DMS53 treated with DMSO at 0.1 percent for 48 hours (cell line): Measurements from ENCODE around the gene MCM9.
A peak's percentile ranks its signal among the peaks of the same experiment; 100 is the strongest.

Experiments used
- DNase-seq: peaks from one replicate; lab custom pipeline; 2025; ENCODE audit not compliant: unreplicated experiment; lab: John Stamatoyannopoulos, UW

The MCM9 gene

DNA sequence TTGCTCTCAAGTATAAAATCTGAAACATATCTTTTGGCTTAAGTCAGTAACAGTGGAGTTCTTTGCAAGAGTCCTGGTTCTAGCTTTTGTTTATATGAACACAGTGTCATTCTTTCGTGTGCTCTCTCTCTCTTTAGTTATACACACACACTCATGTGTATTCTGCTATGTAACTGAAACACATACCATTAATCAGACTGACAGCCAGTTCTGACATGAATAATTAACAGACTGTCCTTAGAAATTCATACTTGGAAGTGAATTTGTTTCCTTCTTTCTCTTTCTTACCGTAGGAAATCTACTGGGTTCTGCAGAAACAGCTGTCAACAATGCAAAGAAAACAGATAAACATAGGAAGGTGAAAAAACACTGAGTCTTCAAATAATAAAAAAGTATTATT, 2.5 kb downstream of the MCM9 start:
- DNase-seq: peak; percentile 4

DNA sequence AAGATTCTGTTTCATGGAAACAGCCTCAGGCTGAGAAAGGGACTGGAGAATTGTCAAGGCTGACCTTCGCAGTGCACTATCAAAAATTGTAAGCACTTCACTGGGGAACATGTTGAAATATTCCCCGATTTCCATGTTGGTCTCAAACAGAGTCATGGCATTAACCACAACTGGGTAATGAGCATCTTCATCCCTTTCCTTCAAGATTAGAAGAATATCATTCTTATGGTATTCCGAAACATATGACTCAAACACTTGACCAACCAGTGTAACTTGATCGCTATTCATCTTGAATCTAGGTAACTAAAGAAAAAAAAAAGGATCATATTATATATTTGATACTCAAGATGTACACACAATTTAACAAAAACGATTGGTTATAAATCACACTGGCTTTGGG, 3.5 kb downstream of the MCM9 start:
- DNase-seq: no peak

DNA sequence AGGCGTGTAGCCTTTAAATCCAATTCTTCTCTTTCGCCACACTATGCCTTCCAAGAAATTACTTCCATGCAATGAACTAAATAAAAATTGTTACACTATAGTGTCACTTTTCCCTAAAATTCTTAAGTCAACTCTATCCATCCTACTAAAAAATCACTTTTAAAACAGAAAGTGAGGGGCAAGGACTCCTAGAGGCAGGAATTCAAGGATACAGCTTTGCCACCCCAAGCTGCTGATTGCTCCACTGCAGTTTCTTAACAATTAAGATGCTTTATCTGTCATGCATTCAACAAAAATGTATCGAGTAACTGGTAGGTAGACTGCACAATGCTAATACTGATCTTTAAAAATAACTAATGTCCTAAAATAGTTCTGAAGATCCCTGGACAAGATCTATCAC, 4.3 kb downstream of the MCM9 start:
- DNase-seq: no peak

DNA sequence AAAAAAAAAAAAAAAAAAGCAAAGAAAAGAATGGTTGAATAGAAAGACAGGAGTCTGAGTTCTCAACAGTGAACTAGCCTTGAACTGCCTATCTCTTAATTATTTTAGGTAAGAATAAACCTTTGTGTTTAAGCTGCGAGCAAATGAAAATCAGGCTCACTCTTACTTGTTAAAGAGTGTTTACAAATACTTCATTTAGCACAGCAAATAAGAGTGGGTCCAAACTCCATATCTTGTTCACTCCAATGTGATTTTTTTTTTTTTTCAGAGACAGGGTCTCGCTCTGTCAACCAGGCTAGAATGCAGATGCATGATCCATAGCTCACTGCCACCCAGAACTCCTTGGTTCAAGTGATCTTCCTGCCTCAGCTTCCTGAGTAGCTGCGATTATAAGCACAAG, 11.9 kb downstream of the MCM9 start:
- DNase-seq: no peak

DNA sequence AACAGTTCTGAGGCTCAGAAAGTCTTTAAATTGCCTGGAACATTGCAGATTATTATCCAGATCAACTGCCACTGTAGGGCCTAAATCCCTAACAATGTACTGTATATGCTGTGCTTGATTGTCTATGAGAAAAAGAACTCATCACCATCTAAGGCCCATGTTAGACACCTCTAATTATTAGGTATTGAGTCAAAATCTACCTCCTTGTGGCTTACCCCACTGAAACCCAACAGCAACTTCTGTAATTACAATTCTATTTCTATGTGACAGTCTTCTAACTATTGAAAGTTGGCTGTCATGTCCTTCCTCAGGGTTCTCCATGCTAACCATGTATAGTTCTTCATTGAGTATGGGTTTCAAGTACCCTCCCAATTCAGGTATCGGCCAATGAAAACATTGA, 13.9 kb downstream of the MCM9 start:
- DNase-seq: no peak

DNA sequence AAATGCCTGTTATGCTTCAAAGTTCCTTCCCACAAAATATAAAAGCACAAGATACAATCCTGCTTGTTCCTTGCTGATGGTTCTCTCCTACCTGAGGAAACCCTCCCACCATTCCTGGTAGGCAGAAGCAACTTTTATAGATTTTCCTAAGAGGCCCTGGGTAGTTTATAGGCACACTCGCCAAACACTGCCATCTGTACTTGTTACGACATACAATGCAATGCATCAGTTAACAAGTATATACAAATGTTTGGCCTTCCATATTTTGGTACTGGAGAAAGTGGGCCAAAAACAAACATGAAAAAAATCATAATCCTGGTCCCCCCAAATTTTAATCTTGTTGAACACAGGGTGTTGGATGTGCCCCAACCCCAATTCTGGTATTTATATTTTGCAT, 16.6 kb downstream of the MCM9 start:
- no peak for DNase-seq

DNA sequence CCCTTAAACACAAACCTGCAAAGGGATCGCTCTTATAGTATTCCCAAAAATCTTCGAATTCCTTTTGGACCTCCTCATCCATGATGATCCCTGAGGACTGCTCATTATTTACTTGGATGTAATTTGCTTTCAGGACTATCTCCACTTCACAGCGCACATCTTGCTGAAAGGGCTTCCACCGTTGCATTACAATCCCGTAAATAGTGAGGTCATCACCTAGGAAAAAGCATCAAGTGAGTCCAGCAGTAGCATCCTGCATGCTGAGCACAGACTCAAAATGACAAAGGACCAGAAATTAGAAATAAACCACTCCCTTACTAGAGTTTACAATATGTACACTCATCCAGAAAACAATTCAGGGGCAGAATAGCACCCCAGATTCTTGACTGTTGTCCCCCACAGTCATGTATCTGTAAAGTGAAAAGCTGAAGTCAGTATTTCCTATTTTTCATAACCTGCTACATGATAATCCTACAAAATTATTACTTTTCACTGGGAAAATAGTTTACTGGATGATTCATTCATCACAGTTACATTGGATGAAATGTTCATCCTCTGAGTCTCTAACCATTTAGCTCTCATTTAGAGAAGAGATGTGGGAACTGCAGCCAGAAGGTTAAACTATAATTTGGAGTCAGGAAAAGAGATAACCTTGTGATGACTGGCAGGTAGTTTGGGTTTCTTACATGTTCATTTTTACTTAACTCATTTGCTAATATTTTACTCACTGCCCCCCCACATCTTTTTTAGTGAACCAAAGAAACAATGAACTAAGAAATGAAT, 17.2 kb downstream of the MCM9 start:
- no peak for DNase-seq

DNA sequence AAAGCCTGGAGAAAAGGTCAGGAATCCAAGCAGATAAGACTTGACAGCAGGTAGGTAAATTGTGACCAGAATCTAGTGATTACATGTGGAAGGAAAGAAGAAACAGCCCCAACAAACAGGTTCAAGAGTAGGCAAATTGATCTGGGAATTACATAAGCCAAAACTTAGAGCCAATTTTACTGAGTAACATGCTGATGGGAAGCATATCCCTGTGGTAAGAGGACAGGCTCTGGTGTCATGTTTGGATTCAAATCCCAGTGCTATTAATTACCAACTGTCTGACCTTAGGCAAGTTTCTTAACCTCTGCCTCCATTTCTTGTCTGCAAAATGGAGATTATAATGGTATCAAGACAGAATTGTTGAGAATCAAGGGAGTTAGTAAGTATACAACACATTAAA, 20.4 kb downstream of the MCM9 start:
- DNase-seq: no peak

DNA sequence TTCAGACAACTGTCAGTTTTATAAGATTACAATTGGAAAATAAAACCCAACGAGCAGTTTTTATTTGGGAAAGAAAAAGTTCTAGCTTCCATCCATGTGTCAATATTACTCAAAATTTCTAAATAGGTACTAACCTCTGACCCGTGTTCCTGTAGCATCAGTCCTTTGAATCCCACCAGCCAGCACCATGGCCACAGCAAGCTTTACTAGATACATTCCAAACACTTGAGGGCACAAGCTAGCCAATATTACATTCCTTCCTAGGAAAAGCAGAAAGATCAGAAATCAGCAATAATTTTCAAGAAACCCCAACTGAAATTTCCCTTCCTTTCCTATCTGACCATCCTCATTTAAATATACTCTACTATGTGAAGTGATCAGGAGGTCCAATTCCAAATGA, 21.8 kb downstream of the MCM9 start:
- DNase-seq: no peak

DNA sequence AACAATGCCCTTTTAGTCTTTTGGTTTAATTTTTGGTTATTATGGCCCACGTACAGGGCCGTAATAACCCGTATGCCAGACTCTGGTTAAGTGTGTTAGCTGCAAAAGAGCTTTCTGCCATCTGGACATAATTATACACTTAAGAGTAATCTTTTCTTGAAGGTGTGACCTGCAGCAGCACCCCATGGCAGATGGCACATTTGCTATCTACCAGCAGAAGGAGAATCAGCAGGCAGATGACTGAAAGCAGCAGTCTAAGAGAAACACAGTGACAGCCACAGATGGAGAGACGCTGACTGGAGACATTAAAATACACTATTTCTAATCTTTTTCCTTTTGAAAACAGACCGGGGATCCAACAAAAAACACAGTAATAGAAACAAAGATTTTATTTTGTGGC, 22.3 kb downstream of the MCM9 start:
- DNase-seq: no peak

DNA sequence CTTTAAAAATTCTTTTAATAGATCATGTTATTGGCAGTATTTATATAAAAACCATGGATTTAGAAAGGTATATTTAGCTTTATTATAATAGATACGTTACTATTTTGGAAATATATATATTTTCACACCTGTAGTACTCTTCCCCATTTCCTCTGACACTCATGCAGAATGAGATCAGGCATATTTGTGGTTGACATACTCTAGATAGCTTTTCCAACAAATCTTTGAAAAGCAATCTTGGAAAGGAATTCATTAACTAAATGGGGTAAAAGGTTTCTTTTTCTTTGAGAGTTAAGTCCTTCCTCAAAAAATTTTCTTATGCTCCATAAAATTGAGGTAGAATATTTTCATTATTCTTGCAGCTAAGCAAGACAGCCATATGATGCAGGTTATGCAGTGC, 26.5 kb downstream of the MCM9 start:
- no peak for DNase-seq

DNA sequence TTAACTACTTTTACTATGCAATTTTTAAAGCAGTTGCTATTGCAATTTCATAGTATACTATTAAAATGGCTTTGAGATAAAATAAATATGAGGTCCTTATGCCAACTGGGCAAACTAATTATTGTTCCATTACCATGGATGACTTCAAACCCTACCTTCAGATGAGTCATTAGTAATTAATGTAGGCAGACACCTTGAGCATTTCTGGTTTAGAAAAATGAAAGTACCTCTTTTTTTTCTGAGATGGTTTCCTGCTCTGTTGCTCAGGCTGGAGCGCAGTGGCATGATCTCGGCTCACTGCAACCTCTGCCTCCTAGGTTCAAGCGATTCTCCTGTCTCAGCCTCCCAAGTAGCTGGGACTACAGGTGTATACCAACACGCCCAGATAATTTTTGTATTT, 29.1 kb downstream of the MCM9 start:
- no peak for DNase-seq

DNA sequence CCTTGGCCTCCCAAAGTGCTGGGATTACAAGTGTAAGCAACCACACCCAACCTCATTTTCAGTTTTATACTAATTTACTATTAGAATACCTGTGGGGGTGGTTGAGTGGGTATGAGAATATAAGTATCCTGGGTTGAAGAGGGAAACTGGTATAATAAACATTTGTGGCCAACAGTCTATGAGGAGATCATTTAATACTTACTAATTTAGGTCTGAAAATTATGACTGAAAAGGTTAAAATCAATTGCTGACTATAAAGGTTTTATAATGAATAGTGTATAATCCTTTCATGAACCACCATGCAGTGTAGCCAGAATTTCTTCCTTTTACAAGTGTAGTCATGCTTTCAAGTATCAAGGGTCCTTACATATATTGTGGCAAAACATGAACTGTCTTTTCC, 29.9 kb downstream of the MCM9 start:
- no peak for DNase-seq

DNA sequence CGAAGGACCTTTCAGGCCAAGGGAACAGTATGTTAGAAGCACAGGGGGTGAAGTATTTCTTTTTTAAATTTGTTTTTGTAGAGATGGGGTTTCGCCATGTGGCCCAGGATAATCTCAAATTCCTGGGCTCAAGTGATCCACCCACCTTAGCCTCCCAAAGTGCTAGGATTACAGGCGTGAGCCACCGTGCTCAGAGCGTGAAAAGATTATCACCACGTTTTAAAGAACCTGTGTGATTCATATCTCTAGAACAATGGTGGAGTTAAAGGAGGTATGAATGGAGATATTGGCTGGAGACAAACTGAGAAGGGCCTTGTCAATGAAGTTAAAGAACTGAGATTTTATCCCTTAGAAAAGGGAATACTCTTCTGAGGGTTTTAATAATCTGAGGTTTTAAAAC, 31.3 kb downstream of the MCM9 start:
- DNase-seq: no peak

DNA sequence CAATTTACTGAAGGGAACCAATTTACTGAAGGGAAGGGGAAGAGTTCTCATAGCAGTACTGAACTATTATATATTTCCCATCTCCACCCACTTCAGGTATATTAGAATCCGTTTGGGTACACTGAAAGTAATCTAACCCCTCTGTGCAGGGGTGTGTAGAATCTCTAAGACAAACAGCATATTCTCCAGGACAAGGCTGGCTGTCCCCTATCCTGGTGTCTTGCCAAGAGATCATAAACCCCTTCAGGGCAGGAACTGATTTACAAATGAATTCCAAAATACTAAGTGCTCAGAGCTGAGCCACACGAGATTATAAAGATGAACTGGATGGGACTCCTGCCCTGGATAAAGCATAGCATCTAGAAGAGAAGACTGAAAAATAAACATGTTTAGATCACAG, 31.8 kb downstream of the MCM9 start:
- no peak for DNase-seq

DNA sequence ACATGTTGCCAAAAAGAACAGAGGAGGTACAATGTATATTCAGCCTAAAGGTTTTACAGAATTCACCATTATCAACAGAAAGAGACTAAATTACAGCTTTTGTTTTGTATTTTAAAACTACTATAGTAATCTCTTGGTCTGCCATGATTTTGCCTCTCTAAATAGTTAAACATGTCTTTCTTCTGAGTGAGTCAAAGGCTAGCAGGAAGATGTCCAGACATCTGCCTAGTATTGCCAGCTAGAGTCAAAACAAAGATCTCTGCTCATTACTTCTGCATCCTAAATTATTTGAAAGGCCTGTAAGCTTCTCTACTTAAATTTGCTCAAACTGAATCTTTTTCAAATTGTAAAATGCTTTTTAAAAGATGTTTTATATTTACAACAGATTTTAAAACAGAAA, 32.2 kb downstream of the MCM9 start:
- DNase-seq: no peak

DNA sequence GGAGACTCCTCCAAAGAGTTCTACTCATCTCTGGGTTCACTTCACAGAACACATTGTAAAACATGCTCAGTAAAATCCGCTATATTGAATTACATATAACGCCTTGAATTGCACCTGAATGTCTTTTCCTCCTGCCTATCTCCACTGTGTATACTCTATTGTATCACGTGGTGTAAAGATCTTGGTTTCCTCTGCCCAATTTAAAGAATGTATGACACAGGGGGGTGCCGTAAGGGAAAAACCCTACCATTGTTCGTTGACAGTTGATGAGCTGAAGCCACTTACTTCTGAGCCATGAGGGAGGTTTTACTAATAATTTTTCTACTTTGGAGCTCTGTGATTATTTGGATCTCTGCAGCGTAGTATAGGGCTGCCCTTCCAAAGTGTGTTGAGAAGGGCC, 35.0 kb downstream of the MCM9 start:
- DNase-seq: no peak

DNA sequence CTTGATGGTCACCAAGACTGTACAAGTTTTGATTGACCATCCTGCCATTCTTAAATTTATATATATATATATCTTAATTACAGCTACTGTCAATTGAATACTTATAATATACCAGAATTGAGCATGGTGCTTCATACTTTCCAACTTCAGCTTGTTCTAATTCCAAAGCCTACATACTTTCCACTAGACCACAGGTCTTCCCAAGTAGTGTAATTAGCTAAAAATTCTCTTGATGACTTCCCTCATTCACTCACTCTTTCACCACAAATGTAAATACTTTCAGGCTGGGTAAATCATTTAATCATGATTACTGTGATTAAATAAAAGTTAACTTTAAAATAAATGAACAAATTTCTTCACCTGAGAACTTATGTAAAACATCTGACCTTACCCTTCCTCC, 37.6 kb downstream of the MCM9 start:
- DNase-seq: no peak

DNA sequence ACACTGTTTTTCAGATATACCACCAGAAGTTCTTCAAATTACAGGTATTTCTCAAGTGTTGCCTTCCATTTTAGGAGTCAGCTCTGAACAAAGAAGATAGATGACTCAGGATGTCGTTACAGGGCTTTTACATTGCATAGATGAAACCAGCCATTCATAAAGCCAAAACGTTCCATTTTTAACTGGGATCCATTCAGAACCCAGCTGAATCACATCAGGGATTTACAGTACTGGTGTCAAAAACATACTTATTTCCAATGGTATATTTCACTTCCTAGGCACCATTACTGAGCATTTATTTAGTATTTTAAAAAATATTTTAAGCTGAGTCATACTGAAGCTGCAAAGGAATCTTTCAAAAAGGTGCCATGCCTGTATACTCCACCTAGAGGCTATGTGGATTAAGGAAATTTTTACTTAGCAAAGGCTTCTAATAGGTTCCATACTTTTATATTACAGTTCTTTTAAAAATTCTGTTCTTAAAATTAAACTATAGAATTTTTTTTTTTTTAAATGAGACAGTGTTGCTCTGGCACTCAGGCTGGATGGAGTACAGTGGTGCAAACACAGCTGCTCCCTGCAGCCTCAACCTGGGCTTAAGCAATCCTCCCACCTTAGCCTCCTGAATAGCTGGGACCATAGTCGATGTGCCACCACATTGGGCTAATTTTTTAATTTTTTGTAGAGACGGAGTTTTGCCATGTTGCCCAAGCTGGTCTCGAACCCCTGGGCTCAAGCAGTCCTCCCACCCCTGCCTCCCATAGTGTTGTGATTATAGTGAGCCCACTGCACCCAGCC, 38.4 kb downstream of the MCM9 start:
- peak; percentile 60 for DNase-seq

DNA sequence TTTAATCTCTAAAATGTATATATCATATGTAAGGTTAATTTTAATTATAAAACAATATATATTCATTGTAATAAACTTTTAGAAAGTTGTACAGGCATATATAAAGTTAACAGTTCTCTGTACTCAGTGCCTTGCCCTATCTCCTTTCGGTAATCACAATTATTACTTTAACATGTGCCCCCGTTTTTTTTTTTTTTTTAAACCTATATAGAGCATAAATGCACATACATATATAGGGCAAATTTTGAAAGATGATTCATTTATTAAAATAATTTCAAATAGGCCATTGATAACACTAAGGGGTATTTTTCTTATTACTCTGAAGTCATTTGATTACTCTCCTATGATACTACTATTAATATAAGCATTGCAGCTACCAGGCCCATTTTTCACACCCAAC, 39.1 kb downstream of the MCM9 start:
- DNase-seq: no peak

DNA sequence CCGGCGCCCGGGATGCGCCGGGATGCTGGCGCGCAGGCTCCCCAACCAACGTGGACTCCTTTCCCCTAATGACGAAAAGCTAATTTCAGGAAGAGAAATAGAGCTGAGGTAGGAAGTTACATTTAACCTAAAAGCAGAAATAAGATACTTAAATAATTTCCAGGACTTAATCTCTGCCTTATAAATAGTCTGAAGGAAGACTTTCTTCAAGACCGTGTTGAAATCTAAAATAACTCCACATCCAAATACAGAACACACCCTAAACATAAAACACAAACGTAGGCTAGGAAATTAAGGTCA, 39.7 kb downstream of the MCM9 start:
- no peak for DNase-seq

DNA sequence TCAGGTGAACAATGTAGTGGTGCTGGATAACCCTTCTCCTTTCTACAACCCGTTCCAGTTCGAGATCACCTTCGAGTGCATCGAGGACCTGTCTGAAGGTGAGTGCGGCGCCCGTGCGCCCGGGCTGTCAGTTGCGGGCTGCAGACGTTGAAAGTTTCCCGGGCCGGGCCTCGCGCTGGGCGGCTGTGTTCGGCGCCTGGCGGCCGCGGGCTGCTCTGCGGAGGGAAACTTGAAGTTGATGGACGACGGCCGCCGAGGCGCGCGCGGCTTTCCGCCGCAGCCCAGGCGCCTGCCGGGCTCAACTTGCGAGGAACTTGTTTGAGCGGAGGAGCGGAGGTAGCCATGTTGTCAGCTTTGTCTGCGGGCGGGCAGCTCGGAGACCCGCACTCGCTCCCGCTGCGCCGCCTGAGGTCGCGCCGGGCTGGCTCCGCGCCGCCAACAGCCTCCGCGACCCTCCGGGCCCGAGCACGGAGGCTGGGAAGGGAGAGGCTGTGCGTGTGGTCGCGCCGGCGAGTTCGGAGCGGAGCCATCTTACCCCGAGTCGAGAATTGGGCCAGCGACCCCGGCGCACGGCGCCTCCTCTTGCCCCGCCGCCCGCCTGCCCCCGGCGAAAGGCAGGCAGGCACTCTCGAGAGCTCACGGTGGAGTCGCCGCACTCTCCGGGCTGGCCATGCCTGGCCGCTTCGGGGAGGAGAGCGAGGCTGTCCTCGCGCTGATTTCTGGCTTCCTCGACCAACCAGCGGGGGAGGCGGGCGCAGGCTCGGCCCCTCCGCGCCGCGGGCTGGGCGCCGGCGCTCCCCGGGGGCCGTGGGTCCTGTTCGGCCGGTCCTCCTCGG, 40.3 kb downstream of the MCM9 start:
- peak; percentile 43 for DNase-seq
